GM21423 (cell line): ENCODE measurements around the gene SLC39A10.
"Not testable (repeated sequence)": the region's sequence is repeated elsewhere in the genome, so short reads cannot be mapped to it uniquely, and the experiment has no call there.

Experiments
- ATAC-seq: cut with Tn5 transposase; IDR thresholded peaks from one replicate; pipeline ENCODE4 v1.9.1; 2021; ENCODE audit warnings: mild to moderate bottlenecking, moderate library complexity; ENCODE audit not compliant: unreplicated experiment

SLC39A10 gene

DNA sequence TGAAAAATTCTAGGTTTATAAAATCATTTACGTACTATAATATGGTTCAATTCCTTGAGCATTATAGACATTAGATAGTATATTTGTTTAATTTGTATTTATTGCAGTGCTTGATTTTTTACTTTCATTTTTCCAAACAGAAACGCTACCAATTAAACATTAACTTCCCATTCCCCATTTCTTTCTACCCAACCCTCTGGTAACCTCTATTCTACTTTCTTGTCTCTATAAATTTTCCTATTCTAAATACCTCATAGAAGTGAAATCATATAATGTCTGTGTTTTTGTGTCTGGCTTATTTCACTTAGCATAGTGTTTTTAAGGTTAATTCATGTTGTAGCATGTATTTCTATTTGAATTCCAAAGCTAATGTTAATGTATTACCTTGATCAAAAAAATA, 11.6 kb upstream of the SLC39A10 start:
- ATAC-seq: no peak

GRCh38 chr2:195646424-195646823, 10.6 kb upstream of the SLC39A10 start:
- ATAC-seq: no peak

DNA sequence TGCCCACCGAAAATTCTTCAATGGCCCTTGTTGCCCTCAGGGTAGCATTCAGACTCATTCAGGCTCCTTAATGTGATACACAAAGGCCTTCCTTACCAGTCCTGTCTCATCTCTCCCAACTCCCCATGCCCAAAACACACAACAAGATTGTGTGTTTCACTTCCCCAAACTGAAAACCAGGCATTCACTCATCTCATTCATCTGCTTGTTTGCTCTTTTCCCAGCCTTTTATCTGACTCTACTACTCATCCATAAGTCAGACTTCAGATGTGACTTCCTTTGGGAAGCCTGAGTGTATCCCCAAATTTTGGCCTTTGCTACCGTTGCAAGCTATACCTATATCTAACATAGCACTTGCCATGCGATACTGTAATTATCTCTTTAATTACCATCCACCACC, 9.7 kb upstream of the SLC39A10 start:
- ATAC-seq: no peak

DNA sequence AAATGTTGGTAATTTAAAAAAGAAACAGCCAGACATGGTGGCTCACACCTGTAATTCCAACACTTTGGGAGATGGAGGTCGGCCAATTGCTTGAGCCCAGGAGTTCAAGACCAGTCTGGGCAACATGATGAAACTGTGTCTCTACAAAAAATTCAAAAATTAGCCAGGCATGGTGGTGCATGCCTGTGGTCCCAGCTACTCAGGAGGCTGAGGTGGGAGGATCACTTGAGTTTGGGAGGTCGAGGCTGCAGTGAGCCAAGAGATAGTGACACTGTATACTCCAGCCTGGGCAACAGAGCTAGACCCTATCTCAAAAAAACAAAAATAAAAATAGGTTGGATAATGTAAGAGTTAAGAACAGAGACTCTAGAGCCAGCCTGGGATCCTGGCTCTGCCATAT, 8.7 kb upstream of the SLC39A10 start:
- not testable (repeated sequence) for ATAC-seq

GRCh38 chr2:195648787-195649186, 8.2 kb upstream of the SLC39A10 start:
- no peak for ATAC-seq

DNA sequence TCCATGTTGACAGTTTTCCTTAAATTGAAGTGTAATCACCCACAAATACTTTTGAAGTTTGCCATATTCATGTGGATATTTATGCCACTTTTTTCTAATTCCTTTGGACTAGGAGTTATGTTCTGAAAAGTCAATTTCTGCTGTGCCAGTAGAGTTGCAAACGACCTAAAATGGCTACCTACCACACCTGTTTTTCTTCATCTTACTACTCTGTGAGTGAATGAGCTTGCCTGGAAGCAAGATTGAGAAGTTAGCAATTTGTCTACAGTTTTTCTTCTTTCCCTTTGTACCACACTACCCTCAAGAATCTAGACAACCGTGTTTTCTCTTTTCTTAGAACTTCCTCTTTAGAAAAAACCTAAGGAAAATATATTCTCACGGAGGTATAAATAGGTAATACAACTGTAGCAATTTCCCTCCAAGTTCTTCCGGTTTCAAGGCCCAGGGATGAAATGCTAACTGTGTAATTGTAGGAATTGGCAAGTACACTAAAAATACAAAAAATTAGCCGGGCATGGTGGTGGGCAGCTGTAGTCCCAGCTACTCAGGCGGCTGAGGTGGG, 7.3 kb upstream of the SLC39A10 start:
- peak; percentile 30 for ATAC-seq

DNA sequence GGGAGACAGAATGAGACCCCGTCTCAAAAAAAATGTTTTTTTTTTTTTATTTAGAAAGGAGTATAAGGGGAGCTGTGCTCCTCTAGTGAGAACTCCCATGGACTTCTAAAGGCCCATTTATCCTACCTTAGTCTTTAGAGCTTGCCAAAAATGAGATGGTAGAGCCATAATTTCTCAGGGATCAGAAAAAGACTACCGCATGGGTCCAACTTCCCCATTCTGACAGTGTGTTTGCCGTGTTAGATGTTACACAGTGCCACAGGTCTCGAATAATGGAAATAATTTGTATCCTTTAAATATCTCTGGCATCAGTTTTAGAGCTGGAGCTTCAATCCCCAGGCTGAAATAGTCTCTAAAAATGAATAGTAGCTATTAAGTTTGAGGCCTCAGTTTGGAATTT, 6.0 kb upstream of the SLC39A10 start:
- no peak for ATAC-seq

- ATAC-seq: no peak
Observed at GRCh38 chr2:195652911-195653310, 4.1 kb upstream of the SLC39A10 start.

GRCh38 chr2:195656161-195656858, 716 bp upstream of the SLC39A10 start:
- ATAC-seq: no peak

- peak; percentile 30 for ATAC-seq
Observed at GRCh38 chr2:195657634-195658540, 861 bp downstream of the SLC39A10 start.

- no peak for ATAC-seq
Observed at GRCh38 chr2:195658541-195658890, 1.5 kb downstream of the SLC39A10 start.

DNA sequence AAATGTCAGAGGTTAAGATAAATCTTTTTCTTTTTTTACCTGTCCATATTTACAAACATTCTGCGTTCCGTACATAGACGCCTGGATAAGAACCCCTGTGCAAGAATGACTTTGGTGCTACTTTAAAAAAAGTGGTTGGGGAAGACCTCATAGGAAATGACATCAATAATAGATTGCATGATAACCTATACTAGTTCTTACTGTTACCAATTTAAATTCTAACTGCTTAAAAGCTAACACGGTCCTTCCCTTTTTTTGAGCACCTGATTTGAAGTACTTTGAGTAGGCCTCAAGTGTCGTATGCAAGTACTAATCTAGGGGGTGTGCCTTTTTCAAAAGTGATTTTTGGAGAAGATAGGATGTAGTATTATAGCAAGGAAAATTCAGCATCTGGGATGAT, 2.1 kb downstream of the SLC39A10 start:
- no peak for ATAC-seq

- no peak for ATAC-seq
Observed at GRCh38 chr2:195659982-195660890, 3.2 kb downstream of the SLC39A10 start.

GRCh38 chr2:195662138-195662537, 5.1 kb downstream of the SLC39A10 start:
- ATAC-seq: no peak

DNA sequence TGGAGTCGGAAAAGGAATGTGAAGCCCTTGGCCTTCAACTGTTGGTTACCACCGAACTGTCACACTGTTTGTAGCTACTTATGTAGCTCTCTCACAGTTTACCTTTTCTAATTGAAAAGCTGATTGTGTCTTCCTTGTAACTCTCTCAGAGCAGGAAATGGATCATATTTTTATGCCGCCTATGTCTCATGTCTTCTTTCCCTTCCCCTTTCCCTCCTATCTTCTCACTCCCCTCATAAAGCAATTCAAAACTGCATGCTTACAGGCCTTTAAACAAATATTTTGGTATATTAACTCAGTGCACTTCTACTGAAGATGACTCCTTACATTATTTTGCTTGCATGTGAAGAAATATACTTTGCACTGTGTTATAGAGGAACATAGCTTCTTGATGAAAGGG, 6.0 kb downstream of the SLC39A10 start:
- no peak for ATAC-seq

GRCh38 chr2:195664528-195664927, 7.5 kb downstream of the SLC39A10 start:
- ATAC-seq: no peak

DNA sequence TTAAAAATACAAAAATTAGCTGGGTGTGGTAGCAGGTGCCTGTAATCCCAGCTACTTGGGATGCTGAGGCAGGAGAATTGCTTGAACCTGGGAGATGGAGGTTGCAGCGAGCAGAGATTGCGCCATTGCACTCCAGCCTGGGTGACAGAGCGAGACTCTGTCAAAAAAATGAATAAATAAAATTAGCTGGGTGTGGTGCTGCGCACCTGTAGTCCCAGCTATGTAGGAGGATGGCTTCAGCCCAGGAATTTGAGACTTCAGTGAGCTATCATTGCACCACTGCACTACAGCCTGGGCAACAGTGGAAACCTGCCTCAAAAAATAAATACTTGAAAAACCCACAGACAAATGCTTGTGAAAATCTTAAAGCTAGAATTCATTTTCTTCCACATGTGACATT, 8.1 kb downstream of the SLC39A10 start:
- ATAC-seq: not testable (repeated sequence)

GRCh38 chr2:195666113-195666712, 9.2 kb downstream of the SLC39A10 start:
- ATAC-seq: no peak

GRCh38 chr2:195667974-195668373, 10.9 kb downstream of the SLC39A10 start:
- no peak for ATAC-seq

- no peak for ATAC-seq
Observed at GRCh38 chr2:195670191-195670590, 13.2 kb downstream of the SLC39A10 start.
